Mucosa of descending colon (tissue), 3 donors: ENCODE data around the gene GSN. TPM values are rescaled to one million over a fixed set of nuclear protein-coding genes. Genes with fewer than 3 reads are reported as not detected.

Source experiments
- ATAC-seq: fragments of 200-7000 bp; cut with Tn5 transposase; one replicate; pipeline ENCODE4 v1.9.1; 2020; ENCODE audit warnings: mild to moderate bottlenecking, moderate library complexity
- DNase-seq, 3 donors: peaks; one replicate each; pipeline ENCODE4 v3.0.0-alpha.2; 2020
- H3K36me3 ChIP-seq: fragments of 200-600 bp; one replicate; pipeline ENCODE4 v1.8.0; 2021; ENCODE audit warnings: low read depth, mild to moderate bottlenecking
- H3K4me1 ChIP-seq: fragments of 200-600 bp; one replicate; pipeline ENCODE4 v1.8.0; 2021; ENCODE audit warnings: low read depth, mild to moderate bottlenecking
- H3K4me3 ChIP-seq: fragments of 200-600 bp; one replicate; pipeline ENCODE4 v1.8.0; 2021; ENCODE audit warnings: mild to moderate bottlenecking
- H3K9me3 ChIP-seq: fragments of 200-600 bp; one replicate; pipeline ENCODE4 v1.8.0; 2021; ENCODE audit warnings: mild to moderate bottlenecking
- CTCF ChIP-seq: fragments of 200-600 bp; IDR thresholded peaks from one replicate; pipeline ENCODE4 v1.8.0; 2022; ENCODE audit warnings: antibody characterized with exemption, mild to moderate bottlenecking
- intact Hi-C, 2 donors: fragments of 100-400 bp; cut with DNase I in 1 of 2; cut with micrococcal nuclease in 1 of 2; formaldehyde crosslinking; loops; one replicate each; pipeline versions ENCODE4 v1.11.0 to v1.11.1; 2022; cut with DNase I, micrococcal nuclease
- total RNA-seq, 3 donors: library from RNA; stranded (reverse); fragmentation: NEBNext Ultra II Directional in 2 of 3; extraction: Animal tissue kit (Norgen Biotek cat#: 25700) in 2 of 3; gene quantifications; one replicate each; pipeline versions ENCODE4 v1.2.1 to v1.2.4, GENCODE V29; 2021 to 2023
- donor health status: DM: no; HTN: no; CAD: no; lungs with moderate emphysema.
- donor health status: DM: no; HTN: no; CAD: no.
- donor health status: DM: no; HTN: yes; CAD: no.

Gene GSN
- total RNA-seq, 3 donors from 2014 or later = 443 to 952 (median 937) TPM

- H3K4me3 ChIP-seq = no peak overlapping the region
- intact Hi-C loops = no loop called here
- no peak for TF ChIP-seq CTCF
- H3K4me1 ChIP-seq = peaks cover 38% of the 10 kb centered on the region
- no peak for ATAC-seq
- H3K9me3 ChIP-seq = no peaks in the 10 kb centered on the region
- DNase-seq = no peak
- no peaks in the 10 kb centered on the region for H3K36me3 ChIP-seq
Observed at GRCh38 chr9:121275781-121276658, 8.1 kb downstream of the GSN start.

DNA sequence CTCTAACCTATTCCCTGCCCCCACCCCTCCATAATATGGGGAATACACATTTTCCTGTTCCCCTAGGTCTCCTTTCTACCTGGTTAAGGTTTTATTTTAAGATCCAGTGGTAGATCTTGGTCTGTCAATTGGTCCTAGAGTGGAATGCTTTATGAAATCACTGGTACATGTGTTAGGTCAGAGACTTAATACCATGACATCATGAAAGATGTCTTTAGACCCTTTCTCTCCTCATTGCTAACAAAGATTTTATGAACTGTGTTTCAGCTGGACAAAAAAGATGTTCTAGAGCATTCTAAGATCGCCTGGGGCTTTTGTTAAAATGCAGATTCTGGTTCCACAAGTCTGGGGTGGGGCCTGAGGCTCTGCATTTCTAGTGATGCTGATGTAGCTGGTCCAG is 9.1 kb downstream of the GSN start:
- no peak overlapping the region for H3K4me3 ChIP-seq
- ATAC-seq (no peak), DNase-seq (no peak)
- no peak for TF ChIP-seq CTCF
- H3K36me3 ChIP-seq = no peaks in the 10 kb centered on the region
- peaks cover 46% of the 10 kb centered on the region for H3K4me1 ChIP-seq
- H3K9me3 ChIP-seq = no peaks in the 10 kb centered on the region
- intact Hi-C loops = no loop called here

DNA sequence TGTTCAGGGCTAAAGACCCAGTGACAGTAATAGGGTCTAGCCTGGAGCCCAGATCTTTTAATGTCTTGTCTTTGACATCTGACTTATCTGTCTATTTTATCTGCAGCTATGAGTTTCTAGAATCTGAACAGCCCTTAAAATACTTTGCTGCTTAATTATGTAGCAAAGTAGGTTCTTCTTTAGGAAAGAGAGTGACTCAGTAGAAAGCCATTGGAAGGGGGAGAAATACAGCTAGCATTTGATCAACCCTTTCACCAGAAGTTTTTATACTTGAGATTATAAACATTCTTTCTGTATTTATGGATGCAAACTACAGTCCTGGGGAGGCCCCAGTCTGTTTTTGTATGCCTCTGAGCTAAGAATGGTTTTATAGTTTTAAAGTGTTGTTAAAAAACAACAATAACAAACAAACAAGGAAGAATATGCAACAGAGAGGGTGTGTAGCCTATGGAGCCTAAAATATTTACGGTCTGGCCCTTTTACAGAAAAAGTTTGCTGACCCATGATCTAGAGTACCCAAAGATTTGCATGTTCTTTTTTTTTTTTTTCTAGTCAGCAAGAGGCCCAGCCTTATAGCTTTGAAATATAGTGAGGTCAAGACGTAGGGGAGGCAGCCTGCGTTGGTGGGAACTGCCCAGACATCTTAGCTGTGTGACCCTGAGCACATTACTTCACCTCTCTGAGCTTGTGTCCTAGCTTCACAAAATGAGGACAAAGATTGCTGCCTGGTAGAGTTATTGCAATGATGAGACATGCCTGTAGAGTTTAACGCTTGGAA is 9.7 kb downstream of the GSN start:
- H3K4me3 ChIP-seq = no peak overlapping the region
- no peak for TF ChIP-seq CTCF
- ATAC-seq (no peak), DNase-seq (no peak)
- intact Hi-C loops = no loop called here
- H3K4me1 ChIP-seq = peaks cover 46% of the 10 kb centered on the region
- H3K36me3 ChIP-seq = no peaks in the 10 kb centered on the region
- no peaks in the 10 kb centered on the region for H3K9me3 ChIP-seq

DNA sequence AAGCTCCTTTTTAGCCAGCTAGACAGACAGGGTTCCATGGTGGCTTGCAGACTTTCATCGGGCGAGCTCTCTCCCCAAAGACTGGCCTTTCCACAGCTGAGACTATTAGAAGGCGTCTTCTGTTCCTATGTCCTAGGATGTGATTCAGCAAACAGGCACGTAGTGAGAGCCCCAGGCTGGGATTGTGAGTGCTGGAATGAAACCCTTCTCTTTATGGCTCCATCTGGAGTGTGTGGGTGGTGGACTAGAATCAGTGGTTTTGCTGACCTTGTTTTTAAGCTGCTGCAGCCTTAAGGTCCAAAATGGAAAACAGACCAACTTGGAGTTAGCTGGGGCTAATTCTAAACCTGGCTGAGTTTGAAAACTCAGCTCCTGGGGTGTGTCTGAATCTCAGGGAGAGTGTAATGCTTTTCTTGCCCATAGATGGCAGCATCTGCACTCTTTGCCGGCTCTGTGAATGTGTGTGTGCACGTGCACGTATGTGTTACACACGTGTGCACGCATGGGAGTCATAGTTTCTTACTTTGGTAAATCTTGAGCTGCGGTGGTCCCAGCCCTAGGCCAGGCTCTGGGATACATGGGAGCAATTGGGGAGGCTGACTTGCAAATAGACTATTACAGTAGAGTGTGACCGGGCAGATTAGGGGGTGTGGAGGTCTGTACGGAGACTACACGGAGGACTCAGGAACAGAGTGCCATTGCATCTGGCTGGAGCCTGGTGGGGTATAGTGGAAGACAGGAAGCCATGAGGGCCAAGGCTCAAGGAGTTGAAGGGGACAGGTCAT is 10.7 kb downstream of the GSN start:
- intact Hi-C loops = no loop called here
- Histone ChIP-seq H3K36me3 (no peaks in the 10 kb centered on the region), H3K4me1 (peaks cover 47% of the 10 kb centered on the region), H3K9me3 (no peaks in the 10 kb centered on the region), H3K4me3 (no peak overlapping the region)
- peak; percentile 73 for TF ChIP-seq CTCF
- DNase-seq = peak in 2 of 3 donors; percentile 55 to 84
- peak; percentile 64 for ATAC-seq

DNA sequence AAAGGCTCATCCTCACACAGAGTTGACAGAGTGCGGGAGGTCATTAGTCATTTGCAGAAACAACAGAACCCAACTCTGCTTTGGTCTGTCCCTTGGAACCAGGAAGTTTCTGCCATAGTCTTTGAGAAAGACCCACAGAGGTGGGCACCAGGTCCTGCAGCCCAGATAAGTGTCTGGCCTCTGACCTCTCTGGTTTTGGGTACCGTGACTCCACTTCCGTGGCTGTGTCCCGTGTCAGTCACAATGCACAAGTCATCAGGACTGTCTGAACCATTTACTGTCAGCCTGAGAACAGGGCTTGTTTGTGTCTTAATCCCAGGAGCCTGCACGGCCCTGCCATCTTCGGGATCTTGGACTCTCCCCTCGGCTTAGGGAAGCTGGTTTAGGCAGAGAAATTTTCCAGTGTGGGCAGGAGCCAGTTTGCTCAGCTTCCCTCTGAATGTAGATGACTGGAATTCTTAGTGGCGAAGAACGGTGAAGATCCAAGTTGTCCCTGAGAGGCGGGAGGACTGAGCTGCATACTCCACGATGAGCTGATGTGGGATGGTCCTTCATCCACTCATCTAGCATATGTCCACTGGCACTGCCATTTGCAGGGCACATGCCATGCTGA is 11.9 kb downstream of the GSN start:
- DNase-seq (no peak), ATAC-seq (no peak)
- H3K9me3 ChIP-seq = no peaks in the 10 kb centered on the region
- intact Hi-C loops = no loop called here
- peaks cover 53% of the 10 kb centered on the region for H3K4me1 ChIP-seq
- no peaks in the 10 kb centered on the region for H3K36me3 ChIP-seq
- TF ChIP-seq CTCF = no peak
- no peak overlapping the region for H3K4me3 ChIP-seq
